Keratinocyte (primary cell): ENCODE measurements around the gene HCK. TPM values are rescaled to one million over a fixed set of nuclear protein-coding genes. Genes with fewer than 3 reads are reported as not detected.

ENCODE experiments used
- DNase-seq: peaks from one replicate; pipeline ENCODE4 v3.0.0-alpha.2; 2011; ENCODE audit warnings: low read depth, missing footprints, low spot score
- FAIRE-seq: peaks from 2 replicates; lab custom pipeline; 2011; peaks lifted over from hg19 to GRCh38; lab: Jason Lieb, UNC
- H2AFZ ChIP-seq: 2 replicates; pipeline ENCODE4 v1.6.0; 2012; ENCODE audit warnings: low read length, control low read depth, inconsistent platforms; ENCODE audit not compliant: control insufficient read depth
- H3K27ac ChIP-seq: 2 replicates; pipeline ENCODE4 v1.5.1; 2011; ENCODE audit warnings: low read length; ENCODE audit not compliant: control insufficient read depth, insufficient read depth
- H3K27me3 ChIP-seq: 3 replicates; pipeline ENCODE4 v1.6.0; 2011; ENCODE audit warnings: low read length; ENCODE audit not compliant: control insufficient read depth, insufficient read depth; ENCODE audit errors: extremely low read depth
- H3K36me3 ChIP-seq, 2 experiments: 2 replicates in 1 of 2; 3 replicates in 1 of 2; pipeline ENCODE4 v1.5.1; 2011; ENCODE audit warnings: low read length in 2 of 2, mild to moderate bottlenecking in 1 of 2; ENCODE audit not compliant: control insufficient read depth in 2 of 2, insufficient read depth in 2 of 2; ENCODE audit errors: extremely low read depth in 1 of 2
- H3K4me1 ChIP-seq: 3 replicates; pipeline ENCODE4 v1.5.1; 2011; ENCODE audit warnings: low read length; ENCODE audit not compliant: control insufficient read depth, insufficient read depth; ENCODE audit errors: extremely low read depth
- H3K4me2 ChIP-seq: 3 replicates; pipeline ENCODE4 v1.6.0; 2011; ENCODE audit warnings: low read depth, low read length; ENCODE audit not compliant: control insufficient read depth, insufficient read depth; ENCODE audit errors: extremely low read depth
- H3K4me3 ChIP-seq, 3 experiments: fragments of 200-600 bp in 1 of 3; sonication (generic) in 1 of 3; 2 replicates in 2 of 3; 3 replicates in 1 of 3; pipeline ENCODE4 v1.5.1; 2011 to 2016; ENCODE audit warnings: low read length in 3 of 3, mild to moderate bottlenecking in 3 of 3, control low read depth in 2 of 3, inconsistent platforms in 1 of 3, low read depth in 1 of 3, mixed read lengths in 1 of 3, mixed run types in 1 of 3, moderate library complexity in 1 of 3; ENCODE audit not compliant: control insufficient read depth in 2 of 3, insufficient read depth in 2 of 3; ENCODE audit errors: extremely low read depth in 1 of 3
- H3K79me2 ChIP-seq: 2 replicates; pipeline ENCODE4 v1.6.0; 2012; ENCODE audit warnings: low read length; ENCODE audit not compliant: control insufficient read depth, insufficient read depth
- H3K9ac ChIP-seq: 3 replicates; pipeline ENCODE4 v1.6.0; 2011; ENCODE audit warnings: low read length; ENCODE audit not compliant: control insufficient read depth, insufficient read depth; ENCODE audit errors: extremely low read depth
- H3K9me1 ChIP-seq: 3 replicates; pipeline ENCODE4 v1.6.0; 2011; ENCODE audit warnings: low read length; ENCODE audit not compliant: control insufficient read depth, insufficient read depth; ENCODE audit errors: extremely low read depth
- H3K9me3 ChIP-seq: 2 replicates; pipeline ENCODE4 v1.5.1; 2012; ENCODE audit warnings: low read depth, low read length; ENCODE audit not compliant: control insufficient read depth
- H4K20me1 ChIP-seq: 3 replicates; pipeline ENCODE4 v1.6.0; 2011; ENCODE audit warnings: low read length; ENCODE audit not compliant: control insufficient read depth, insufficient read depth; ENCODE audit errors: extremely low read depth
- EZH2 ChIP-seq: IDR thresholded peaks from one replicate; pipeline ENCODE4 v1.6.1; 2012; ENCODE audit warnings: inconsistent platforms, mild to moderate bottlenecking, low read length, moderate library complexity
- dilution Hi-C: fragments of 300-500 bp; cut with MboI; formaldehyde crosslinking; loops from one replicate; pipeline ENCODE4 v1.7.0; 2020; ENCODE audit warnings: low sequenced_read_pairs; ENCODE audit not compliant: extremely low pct_ligation_motif_present
- polyA plus RNA-seq, 5 experiments: library from polyadenylated mRNA; depleted of rRNA in 3 of 5; stranded (reverse) in 3 of 5; stranded (forward) in 1 of 5; unstranded in 1 of 5; fragments of >200 nt; gene quantifications; 1 replicate in 1 of 5; 2 replicates in 3 of 5; 3 replicates in 1 of 5; pipeline versions ENCODE4 v1.2.1 to v1.2.3, GENCODE V29; 2011 to 2012; ENCODE audit warnings: missing spikeins in 2 of 5, low read depth in 1 of 5, low replicate concordance in 1 of 5
- TF ChIP-seq, protein P1 (sequence below), 3 experiments: IDR thresholded peaks in 1 of 3; conservative IDR thresholded peaks in 1 of 3; optimal IDR thresholded peaks in 1 of 3; 2 replicates in 2 of 3; 3 replicates in 1 of 3; pipeline versions ENCODE3 to v1.5.1; 2011; ENCODE audit warnings: low read length in 3 of 3, mild to moderate bottlenecking in 3 of 3, moderate library complexity in 2 of 3, control low read depth in 1 of 3, inconsistent platforms in 1 of 3; ENCODE audit not compliant: insufficient read depth in 2 of 3; ENCODE audit errors: extremely low read depth in 1 of 3

The HCK gene
- polyA plus RNA-seq, 1 donor (not counting 4 experiments of a cell fraction or from before 2014, with no cell fraction given): not detected

DNA sequence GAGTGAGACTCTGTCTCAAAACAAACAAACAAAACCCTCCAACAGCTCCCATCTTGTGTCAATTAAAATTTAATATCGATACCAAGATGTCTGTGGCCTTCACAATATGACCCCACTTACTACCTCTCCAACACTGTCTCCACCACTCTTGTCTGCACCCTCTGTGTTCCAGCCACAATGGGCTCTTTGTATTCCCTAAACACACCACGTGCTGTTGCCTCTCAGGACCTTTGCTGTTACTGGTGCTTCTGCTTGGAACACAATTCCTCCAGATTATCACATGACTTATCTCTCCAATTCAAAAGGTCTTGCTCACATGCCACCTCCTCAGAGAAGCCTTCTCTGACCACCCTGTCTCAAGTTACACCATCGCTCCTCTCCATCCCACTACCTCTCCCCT is 6.0 kb upstream of the HCK start:
- H3K36me3 ChIP-seq: no peaks in the 10 kb centered on the region

DNA sequence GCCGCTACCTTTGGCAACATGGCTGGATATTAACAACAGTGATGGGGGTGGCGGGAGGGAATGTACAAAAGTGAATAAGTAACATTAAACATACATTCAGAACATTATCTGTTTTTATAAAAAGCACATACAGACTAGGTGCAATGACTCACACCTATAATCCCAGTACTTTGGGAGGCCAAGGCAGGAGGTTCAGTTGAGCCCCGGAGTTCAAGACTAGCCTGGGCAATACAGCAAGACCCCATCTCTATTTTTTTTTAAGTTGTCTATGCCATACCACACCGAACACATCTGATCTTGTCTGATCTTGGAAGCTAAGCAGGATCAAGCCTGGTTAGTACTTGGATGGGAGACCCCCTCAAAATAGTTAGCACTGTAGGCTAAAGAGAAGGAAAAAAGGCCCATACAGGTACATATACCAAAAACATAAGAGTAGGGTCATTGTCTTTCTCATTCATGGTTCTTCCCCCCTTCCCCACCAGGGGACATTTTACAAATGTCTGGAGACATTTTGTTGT is 1.7 kb upstream of the HCK start:
- dilution Hi-C loops: no loop called here
- no peaks in the 10 kb centered on the region for H3K9me3 ChIP-seq
- no peaks in the 10 kb centered on the region for H4K20me1 ChIP-seq
- no peak overlapping the region for H2AFZ ChIP-seq
- no peaks in the 10 kb centered on the region for H3K79me2 ChIP-seq
- no peak for TF ChIP-seq EZH2
- TF ChIP-seq, protein P1, sequence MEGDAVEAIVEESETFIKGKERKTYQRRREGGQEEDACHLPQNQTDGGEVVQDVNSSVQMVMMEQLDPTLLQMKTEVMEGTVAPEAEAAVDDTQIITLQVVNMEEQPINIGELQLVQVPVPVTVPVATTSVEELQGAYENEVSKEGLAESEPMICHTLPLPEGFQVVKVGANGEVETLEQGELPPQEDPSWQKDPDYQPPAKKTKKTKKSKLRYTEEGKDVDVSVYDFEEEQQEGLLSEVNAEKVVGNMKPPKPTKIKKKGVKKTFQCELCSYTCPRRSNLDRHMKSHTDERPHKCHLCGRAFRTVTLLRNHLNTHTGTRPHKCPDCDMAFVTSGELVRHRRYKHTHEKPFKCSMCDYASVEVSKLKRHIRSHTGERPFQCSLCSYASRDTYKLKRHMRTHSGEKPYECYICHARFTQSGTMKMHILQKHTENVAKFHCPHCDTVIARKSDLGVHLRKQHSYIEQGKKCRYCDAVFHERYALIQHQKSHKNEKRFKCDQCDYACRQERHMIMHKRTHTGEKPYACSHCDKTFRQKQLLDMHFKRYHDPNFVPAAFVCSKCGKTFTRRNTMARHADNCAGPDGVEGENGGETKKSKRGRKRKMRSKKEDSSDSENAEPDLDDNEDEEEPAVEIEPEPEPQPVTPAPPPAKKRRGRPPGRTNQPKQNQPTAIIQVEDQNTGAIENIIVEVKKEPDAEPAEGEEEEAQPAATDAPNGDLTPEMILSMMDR (optimal IDR thresholded peaks at IDR 0.05 in 1 of 3, IDR thresholded peaks at IDR 0.05 in 1 of 3, conservative IDR thresholded peaks at IDR 0.05 in 1 of 3; ENCODE audit: extremely low read depth in 1 of 3, insufficient read depth in 2 of 3, low read length in 3 of 3): no peak
- H3K4me3 ChIP-seq: no peak overlapping the region
- peaks cover 40% of the 10 kb centered on the region for H3K27me3 ChIP-seq
- no peak overlapping the region for H3K4me2 ChIP-seq
- H3K9ac ChIP-seq: no peak overlapping the region
- no peak overlapping the region for H3K27ac ChIP-seq
- H3K9me1 ChIP-seq: no peaks in the 10 kb centered on the region
- no peaks in the 10 kb centered on the region for H3K4me1 ChIP-seq
- no peak for FAIRE-seq
- no peaks in the 10 kb centered on the region for H3K36me3 ChIP-seq
- no peak for DNase-seq

More for the DNA sequence above, 6.0 kb upstream of the HCK start:
- Histone ChIP-seq H3K4me1 (no peaks in the 10 kb centered on the region), H3K9ac (no peak overlapping the region), H3K79me2 (no peaks in the 10 kb centered on the region), H3K27ac (no peak overlapping the region), H2AFZ (no peak overlapping the region), H3K4me3 (no peak overlapping the region), H3K9me3 (no peaks in the 10 kb centered on the region), H3K9me1 (no peaks in the 10 kb centered on the region), H3K4me2 (no peak overlapping the region), H3K27me3 (peaks cover 7% of the 10 kb centered on the region), H4K20me1 (no peaks in the 10 kb centered on the region)
- DNase-seq: no peak
- no peak for TF ChIP-seq EZH2
- TF ChIP-seq, protein P1 (optimal IDR thresholded peaks at IDR 0.05 in 1 of 3, IDR thresholded peaks at IDR 0.05 in 1 of 3, conservative IDR thresholded peaks at IDR 0.05 in 1 of 3; ENCODE audit: extremely low read depth in 1 of 3, insufficient read depth in 2 of 3, low read length in 3 of 3): no peak
- FAIRE-seq: no peak
- dilution Hi-C loops: no loop called here
